HL-60/S4 treated with retinoic acid at 250 ng/mL for 4 days and 3 days (cell line): Measurements from ENCODE around the gene VPS37B.
"Not testable (repeated sequence)": the region's sequence is repeated elsewhere in the genome, so short reads cannot be mapped to it uniquely, and the experiment has no call there.

Experiments
- in situ Hi-C: fragments of 300-500 bp; cut with MboI; formaldehyde crosslinking; loops from 2 replicates; pipeline ENCODE4 v1.7.0; 2022; ENCODE audit warnings: low sequenced_read_pairs

VPS37B gene

DNA sequence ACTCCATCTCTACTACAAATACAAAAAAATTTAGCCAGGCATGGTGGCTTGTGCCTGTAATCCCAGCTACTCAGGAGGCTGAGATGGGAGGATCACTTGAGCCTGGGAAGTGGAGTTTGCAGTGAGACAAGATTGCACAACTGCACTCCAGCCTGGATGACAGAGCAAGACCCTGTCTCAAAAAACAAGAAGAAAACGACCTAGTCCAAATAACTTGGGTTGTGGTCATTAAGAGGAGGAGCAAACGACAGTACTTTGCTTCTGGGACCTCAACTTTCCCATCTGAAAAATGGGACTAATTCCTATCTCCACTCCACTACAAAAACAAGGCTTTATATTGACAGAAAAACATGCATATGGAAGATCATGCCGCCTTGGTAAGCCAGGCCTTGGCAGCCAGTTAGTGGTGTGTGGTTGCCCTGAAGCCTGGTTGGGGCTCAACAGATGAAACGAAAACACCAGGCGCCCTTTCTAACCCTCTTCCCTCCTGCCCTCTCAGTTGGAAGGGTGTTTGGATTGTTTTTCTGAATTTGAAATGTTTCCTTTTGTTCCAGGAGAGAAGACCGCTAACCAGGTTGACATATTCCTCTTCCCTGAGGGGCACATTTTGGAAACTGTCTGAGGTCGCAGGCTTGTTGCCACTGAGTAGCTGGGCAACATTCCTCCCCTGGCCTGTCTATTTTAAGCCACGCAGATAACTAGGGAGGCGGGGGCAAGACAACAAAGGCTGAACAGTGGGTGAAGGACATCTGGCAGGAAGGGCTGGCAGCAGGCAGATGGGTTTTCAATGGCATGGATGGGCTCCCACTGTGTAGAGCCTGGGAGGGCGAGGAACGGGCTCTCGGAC, 13.7 kb upstream of the VPS37B start:
- in situ Hi-C loops = no loop called here

GRCh38 chr12:122908915-122909314, 13.0 kb upstream of the VPS37B start:
- in situ Hi-C loops = no loop called here

DNA sequence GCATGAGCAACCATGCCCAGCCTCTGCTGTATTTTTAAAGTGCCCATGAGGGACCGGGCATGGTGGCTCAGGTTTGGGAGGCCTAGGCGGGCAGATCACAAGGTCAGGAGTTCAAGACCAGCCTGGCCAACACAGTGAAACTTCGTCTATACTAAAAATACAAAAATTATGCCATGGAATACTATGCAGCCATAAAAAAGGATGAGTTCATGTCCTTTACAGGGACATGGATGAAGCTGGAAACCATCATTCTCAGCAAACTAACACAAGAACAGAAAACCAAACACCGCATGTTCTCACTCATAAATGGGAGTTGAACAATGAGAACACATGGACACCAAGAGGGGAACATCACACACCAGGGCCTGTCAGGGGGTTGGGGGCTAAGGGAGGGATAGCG, 9.3 kb upstream of the VPS37B start:
- in situ Hi-C loops = not testable (repeated sequence)

- in situ Hi-C loops = no loop called here
Measured at GRCh38 chr12:122903693-122904034, 7.7 kb upstream of the VPS37B start.

GRCh38 chr12:122902854-122903692, 7.1 kb upstream of the VPS37B start:
- in situ Hi-C loops = no loop called here

DNA sequence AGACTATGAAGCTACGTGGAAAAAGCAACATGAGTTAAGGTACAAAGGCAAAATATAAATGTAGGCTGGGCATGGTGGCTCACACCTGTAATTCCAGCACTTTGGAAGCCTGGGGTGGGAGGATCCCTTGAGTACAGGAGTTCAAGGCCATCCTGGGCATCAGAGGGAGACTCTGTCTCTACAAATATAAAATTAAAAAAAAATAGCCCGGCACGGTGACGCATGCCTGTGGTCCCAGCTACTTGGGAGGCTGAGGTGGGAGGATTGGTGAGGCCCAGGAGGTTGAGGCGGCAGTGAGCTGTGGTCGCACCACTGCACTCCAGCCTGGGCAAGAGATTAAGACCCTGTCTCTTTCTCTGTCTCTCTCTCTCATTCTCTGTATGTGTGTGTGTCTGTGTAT, 4.0 kb upstream of the VPS37B start:
- in situ Hi-C loops = no loop called here

DNA sequence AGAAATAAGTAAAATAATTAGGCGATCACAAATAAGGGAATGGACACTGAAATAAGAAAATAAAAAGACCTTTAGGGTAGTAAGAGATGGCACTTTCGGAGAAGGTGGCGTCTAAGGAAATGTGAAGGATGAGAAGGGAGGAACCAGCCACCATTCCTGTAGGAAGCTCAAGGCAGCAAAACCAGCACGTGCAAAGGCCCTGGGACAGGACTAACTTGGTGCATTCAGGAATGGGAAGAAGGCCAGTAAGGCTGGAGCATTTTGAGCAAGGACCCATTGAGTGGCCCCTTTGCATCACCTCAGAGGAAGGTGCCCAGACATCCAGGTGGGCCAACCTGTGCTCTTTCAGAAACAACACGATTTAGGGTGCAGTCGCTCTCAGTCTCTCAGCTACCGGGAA, 738 bp upstream of the VPS37B start:
- in situ Hi-C loops = no loop called here

GRCh38 chr12:122895320-122895703, 612 bp downstream of the VPS37B start:
- in situ Hi-C loops = no loop called here

DNA sequence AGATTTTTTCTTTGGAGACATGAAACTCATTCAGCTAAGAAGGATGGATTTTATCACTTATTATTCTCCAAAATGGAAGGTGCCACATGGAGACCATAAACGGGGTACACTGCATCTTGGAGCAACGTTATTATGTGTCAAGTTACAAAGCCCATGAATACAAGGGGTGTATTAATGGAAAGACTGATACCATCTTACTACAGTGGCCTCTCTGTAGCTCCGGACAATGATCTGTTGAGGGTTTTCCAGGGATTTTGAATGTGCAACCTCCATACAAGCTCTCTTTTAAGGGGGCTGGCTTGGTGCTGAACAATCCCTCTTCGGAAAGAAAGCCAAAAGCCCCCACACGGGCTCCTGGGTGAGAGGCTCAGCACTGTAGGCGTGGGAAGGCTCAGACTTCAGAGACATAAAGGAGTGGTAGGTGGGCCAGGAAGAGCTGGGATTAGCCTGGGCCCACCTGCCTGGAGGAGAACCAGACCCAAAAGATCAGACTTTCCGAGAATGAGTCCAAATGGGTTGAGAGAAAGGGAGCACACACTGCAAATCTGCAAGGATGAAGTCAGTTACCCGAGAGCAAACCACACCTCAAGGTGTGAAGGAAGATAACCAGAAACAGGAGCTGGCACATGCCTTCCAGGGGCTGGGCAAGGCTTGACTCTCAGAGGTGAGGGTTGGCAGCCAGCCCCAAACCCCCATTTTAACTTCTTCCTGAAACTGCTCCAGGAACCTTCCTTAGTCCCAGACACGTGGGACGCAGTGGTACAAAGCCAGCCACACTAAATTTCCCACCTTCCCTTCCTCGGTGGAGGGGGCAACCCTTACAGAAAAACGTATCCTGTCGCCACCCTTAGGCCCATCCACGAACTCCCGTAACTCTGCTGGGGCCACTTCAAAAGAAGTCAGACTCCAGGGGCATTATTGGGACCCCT, 1.5 kb downstream of the VPS37B start:
- in situ Hi-C loops = no loop called here

DNA sequence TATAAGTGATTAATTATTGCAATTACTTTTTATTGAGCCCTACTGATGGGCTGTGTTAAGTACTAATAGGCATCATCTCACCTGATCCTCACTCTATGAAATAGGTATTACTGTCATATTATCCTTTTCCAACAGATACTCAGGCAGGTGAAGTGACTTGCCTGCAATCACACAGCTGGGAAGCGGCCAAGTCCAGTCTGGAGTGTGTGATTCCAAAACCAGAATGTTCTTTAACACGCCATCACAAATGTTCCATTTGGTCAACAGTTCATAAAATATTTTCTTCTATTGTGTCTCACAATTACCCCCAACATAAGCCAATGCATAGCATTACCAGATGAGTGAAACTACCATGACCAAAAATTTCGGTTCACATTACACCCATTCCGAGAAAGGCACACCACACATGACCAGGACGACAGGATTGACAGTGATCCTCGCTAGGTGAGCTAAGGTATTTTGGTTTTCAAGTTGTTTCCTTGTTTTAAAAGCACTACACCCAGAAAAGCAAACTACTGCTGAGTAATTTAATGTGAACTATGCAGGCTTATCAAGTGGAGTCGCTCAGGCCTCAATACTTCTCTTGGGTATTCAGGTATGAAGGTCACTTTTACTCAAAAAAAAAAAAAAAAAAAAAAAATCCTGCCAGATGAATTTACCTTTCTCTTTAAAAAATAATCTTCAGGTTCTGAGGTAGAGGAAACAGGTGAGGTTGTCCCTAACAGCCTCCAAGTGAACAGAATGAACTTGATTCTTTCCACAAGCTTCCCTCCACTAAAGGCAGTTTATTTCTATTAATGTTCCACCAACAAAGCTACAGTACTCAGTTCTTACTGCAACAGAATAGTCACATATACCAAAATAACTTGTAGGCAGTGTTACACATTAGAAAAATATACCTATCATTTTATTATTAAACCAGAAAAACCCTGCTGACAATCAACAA, 2.4 kb downstream of the VPS37B start:
- in situ Hi-C loops = no loop called here

- in situ Hi-C loops = not testable (repeated sequence)
Measured at GRCh38 chr12:122892724-122893123, 3.2 kb downstream of the VPS37B start.

DNA sequence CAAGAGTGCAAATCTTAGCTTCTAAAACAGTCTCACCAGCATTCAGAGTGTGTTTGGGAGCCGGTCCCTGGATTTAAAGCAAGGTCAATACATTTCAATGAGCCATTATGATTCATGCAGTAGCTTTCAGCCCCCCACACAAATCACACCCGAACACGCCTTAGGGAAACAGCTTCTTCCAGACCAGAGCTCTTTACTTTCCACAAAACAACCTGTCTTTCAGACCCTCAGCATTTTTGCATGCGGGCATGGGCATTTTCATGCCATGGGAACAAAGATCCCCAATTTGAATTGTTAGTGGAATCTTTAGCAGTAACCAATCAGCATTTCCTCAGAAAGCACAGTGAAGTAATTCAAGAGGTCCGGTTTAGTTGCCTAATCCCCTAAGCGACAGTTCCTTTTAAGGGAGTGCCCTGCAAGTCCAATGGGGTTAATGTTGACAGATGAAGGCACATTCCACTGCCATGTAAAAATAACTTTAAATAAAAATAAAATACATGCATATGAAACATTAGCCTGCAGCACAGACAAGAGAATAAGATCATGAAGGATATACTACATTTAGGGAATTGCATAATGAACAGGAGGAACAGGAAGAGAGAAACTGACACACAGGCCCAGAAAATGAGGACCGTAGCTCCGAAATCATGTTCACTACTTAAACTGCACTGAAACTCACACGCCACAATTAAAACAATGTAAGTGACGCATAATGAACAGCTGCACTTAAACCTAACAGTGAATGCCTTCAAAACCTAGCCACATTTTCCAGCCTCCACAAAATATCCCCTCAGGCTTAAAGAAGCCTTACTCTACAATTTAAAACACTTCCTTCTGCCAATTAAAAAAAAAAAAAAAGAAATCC, 4.0 kb downstream of the VPS37B start:
- in situ Hi-C loops = no loop called here

GRCh38 chr12:122889761-122890520, 6.0 kb downstream of the VPS37B start:
- in situ Hi-C loops = no loop called here

- in situ Hi-C loops = no loop called here
Measured at GRCh38 chr12:122888232-122888752, 7.6 kb downstream of the VPS37B start.

DNA sequence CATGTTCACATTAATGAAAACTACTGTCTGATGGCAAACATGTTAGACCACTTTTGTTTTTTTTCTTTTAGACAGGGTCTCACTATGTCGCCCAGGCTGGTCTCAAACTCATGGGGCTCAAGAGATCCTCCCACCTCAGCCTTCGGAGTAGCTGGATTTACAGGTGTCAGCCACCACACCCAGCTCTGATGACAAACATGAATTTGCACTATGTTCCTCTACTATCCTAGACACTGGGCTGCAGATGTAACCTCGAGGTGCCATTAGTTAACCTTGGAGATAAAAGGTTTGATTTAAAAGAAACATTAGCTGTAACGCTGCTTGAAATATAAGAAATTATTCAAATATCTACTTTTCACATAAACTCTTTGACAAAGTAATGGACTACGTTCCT, 8.1 kb downstream of the VPS37B start:
- in situ Hi-C loops = no loop called here

DNA sequence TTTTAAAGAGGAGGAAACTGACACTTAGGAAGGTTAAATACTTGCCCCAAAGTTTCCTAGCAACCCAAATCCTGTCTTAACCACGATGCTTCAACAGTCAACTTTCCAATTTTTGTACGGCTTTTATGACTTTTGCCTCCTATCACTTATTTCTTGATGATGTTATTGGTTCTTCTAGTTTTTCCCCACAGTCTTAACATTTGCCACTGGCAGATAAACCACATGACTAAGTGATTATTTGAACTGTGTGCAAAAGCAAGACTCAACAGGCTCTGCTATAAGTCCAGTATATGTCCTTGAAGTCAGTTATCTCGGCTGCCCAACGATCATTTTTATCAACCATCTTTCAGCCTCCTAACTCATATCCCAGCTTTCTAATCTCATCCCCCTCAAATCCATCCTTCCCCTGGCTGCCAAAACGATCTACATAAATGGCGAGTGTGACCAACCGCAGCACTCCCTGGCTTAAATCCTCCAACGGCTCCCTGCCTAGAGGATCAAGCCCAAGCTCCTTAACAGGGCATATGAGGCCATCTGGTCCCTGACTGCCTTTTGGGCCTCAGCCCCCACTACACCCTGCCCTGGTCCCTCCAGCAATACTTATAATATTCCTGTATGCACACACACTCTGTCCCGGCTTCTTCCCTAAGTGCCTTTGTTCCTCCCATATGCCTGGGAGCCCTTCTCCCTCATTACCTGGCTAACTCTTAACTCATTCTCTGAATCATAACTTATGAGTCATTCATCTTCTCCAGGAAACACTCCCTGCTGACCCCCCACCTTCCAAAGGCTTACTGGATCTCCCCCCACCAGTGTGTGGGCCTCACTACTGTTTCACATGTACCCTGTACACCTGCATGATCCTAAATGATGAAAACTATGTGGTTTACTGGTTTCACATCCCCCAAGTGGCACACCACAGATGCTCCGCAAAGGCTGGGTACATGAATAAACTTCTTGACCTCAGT, 8.8 kb downstream of the VPS37B start:
- in situ Hi-C loops = no loop called here

- in situ Hi-C loops = no loop called here
Measured at GRCh38 chr12:122886161-122886560, 9.8 kb downstream of the VPS37B start.
